Liver (tissue), 9 donors: ENCODE measurements around the gene DUSP9. TPM values are rescaled to one million over a fixed set of nuclear protein-coding genes. Genes with fewer than 3 reads are reported as not detected.

ENCODE experiments used
- DNase-seq: peaks from one replicate; pipeline ENCODE4 v3.0.0-alpha.2; 2017; ENCODE audit warnings: low spot score
- H3K27ac ChIP-seq, 2 donors: one replicate each; pipeline ENCODE4 v1.7.0; 2013; ENCODE audit warnings: inconsistent platforms in 2 of 2, low read length in 2 of 2, control low read depth in 1 of 2, low read depth in 1 of 2, mild to moderate bottlenecking in 1 of 2
- H3K27me3 ChIP-seq, 4 donors: one replicate each; pipeline versions ENCODE4 v1.6.1 to v1.7.0; 2013; ENCODE audit warnings: low read length in 3 of 4, inconsistent platforms in 1 of 4, mild to moderate bottlenecking in 1 of 4, moderate library complexity in 1 of 4; ENCODE audit not compliant: control insufficient read depth in 4 of 4, insufficient read depth in 4 of 4
- H3K36me3 ChIP-seq, 4 donors: one replicate each; pipeline versions ENCODE4 v1.6.1 to v1.7.0; 2013; ENCODE audit warnings: low read length in 3 of 4, mild to moderate bottlenecking in 3 of 4, low read depth in 1 of 4, moderate library complexity in 1 of 4; ENCODE audit not compliant: control insufficient read depth in 4 of 4, insufficient read depth in 3 of 4
- H3K4me1 ChIP-seq, 4 donors: one replicate each; pipeline versions ENCODE4 v1.6.1 to v1.7.0; 2013; ENCODE audit warnings: low read length in 3 of 4, mild to moderate bottlenecking in 3 of 4, moderate library complexity in 1 of 4; ENCODE audit not compliant: control insufficient read depth in 4 of 4, insufficient read depth in 4 of 4
- H3K4me3 ChIP-seq, 3 donors: one replicate each; pipeline versions ENCODE4 v1.6.1 to v1.7.0; 2013; ENCODE audit warnings: low read length in 3 of 3, control low read depth in 1 of 3, low read depth in 1 of 3, mild to moderate bottlenecking in 1 of 3
- H3K9ac ChIP-seq, 2 donors: one replicate each; pipeline ENCODE4 v1.7.0; 2013; ENCODE audit warnings: low read length in 2 of 2, mild to moderate bottlenecking in 2 of 2, moderate library complexity in 2 of 2, control low read depth in 1 of 2, low read depth in 1 of 2
- H3K9me3 ChIP-seq, 4 donors: one replicate each; pipeline versions ENCODE4 v1.6.1 to v1.7.0; 2013; ENCODE audit warnings: low read length in 3 of 4; ENCODE audit not compliant: control insufficient read depth in 4 of 4
- EGR1 ChIP-seq, 2 donors: IDR thresholded peaks; 2 replicates each; pipeline ENCODE4 v1.6.1; 2016 to 2018; ENCODE audit warnings: antibody characterized with exemption in 2 of 2, low read depth in 2 of 2
- FOXA1 ChIP-seq: IDR thresholded peaks from 2 replicates; pipeline ENCODE4 v1.6.1; 2016; ENCODE audit warnings: antibody characterized with exemption
- FOXA2 ChIP-seq: IDR thresholded peaks from 2 replicates; pipeline ENCODE4 v1.6.1; 2016; ENCODE audit warnings: antibody characterized with exemption
- GABPA ChIP-seq, 2 donors: IDR thresholded peaks in 1 of 2; conservative IDR thresholded peaks in 1 of 2; 2 replicates each; pipeline ENCODE4 v1.6.1; 2016; ENCODE audit warnings: antibody characterized with exemption in 2 of 2, mild to moderate bottlenecking in 1 of 2, moderate library complexity in 1 of 2
- HNF4A ChIP-seq, 2 donors: conservative IDR thresholded peaks; 2 replicates each; pipeline ENCODE4 v1.6.1; 2016; ENCODE audit warnings: antibody characterized with exemption in 2 of 2, mild to moderate bottlenecking in 2 of 2
- HNF4G ChIP-seq: IDR thresholded peaks from 2 replicates; pipeline ENCODE4 v1.6.1; 2016; ENCODE audit warnings: antibody characterized with exemption
- JUND ChIP-seq, 2 donors: IDR thresholded peaks; 2 replicates each; pipeline ENCODE4 v1.6.1; 2016; ENCODE audit warnings: antibody characterized with exemption in 2 of 2
- NR2F2 ChIP-seq: IDR thresholded peaks from 2 replicates; pipeline ENCODE4 v1.6.1; 2016; ENCODE audit warnings: antibody characterized with exemption
- RAD21 ChIP-seq, 2 donors: IDR thresholded peaks; 2 replicates each; pipeline ENCODE4 v1.6.1; 2016; ENCODE audit warnings: antibody characterized with exemption in 2 of 2, mild to moderate bottlenecking in 2 of 2
- RXRA ChIP-seq, 2 donors: IDR thresholded peaks; 2 replicates each; pipeline ENCODE4 v1.6.1; 2017 to 2018; ENCODE audit warnings: antibody characterized with exemption in 2 of 2, mild to moderate bottlenecking in 1 of 2
- SP1 ChIP-seq: IDR thresholded peaks from 2 replicates; pipeline ENCODE4 v1.6.1; 2018; ENCODE audit warnings: antibody characterized with exemption, mild to moderate bottlenecking
- TAF1 ChIP-seq: conservative IDR thresholded peaks from 2 replicates; pipeline ENCODE4 v1.6.1; 2016; ENCODE audit warnings: antibody characterized with exemption, mild to moderate bottlenecking
- YY1 ChIP-seq: IDR thresholded peaks from 2 replicates; pipeline ENCODE4 v1.6.1; 2016; ENCODE audit warnings: antibody characterized with exemption, mild to moderate bottlenecking
- WGBS: extraction: QIAGEN DNeasy Blood & Tissue Kit; methylation state at CpG from one replicate; pipeline ENCODE4 v1.1.7; 2013; 5-methylcytosine and 5-hydroxymethylcytosine counted together
- polyA plus RNA-seq, 2 donors: library from polyadenylated mRNA; stranded (reverse) in 1 of 2; unstranded in 1 of 2; fragments of 200-250 nt in 1 of 2; fragments of >200 nt in 1 of 2; fragmentation: Nextera tagmentation in 1 of 2; extraction: Ambion mirVana in 1 of 2; gene quantifications; one replicate each; pipeline versions ENCODE4 v1.2.1 to v1.2.3, GENCODE V29; 2013 to 2015
- total RNA-seq, 2 donors: library from RNA; depleted of rRNA; stranded (reverse); fragments of >200 nt; gene quantifications; one replicate each; pipeline ENCODE4 v1.2.3, GENCODE V29; 2014
- TF ChIP-seq, protein P1 (sequence below): fragments of 150-350 bp; IDR thresholded peaks from 2 replicates; pipeline ENCODE4 v1.5.1; 2017; ENCODE audit warnings: improper control_type of control experiment, low read depth, low read length; ENCODE audit not compliant: missing input control
- TF ChIP-seq, protein P2 (sequence below): IDR thresholded peaks from 2 replicates; pipeline ENCODE4 v1.6.1; 2016; ENCODE audit warnings: antibody characterized with exemption
- TF ChIP-seq, protein P3 (sequence below): IDR thresholded peaks from 2 replicates; pipeline ENCODE4 v1.6.1; 2016; ENCODE audit warnings: antibody characterized with exemption, mild to moderate bottlenecking
- TF ChIP-seq, protein P4 (sequence below): IDR thresholded peaks from 2 replicates; pipeline ENCODE4 v1.6.1; 2016; ENCODE audit warnings: antibody characterized with exemption
- TF ChIP-seq, protein P5 (sequence below): IDR thresholded peaks from 2 replicates; pipeline ENCODE4 v1.6.1; 2016; ENCODE audit warnings: antibody characterized with exemption
- donor health status: healthy.
- donor health status: healthy.
- donor health status: healthy.
- donor health status: healthy.
- donor health status: healthy.

DUSP9 gene
- total and polyA plus RNA-seq, 4 donors = 0.42 to 164 (median 1.4) TPM

DNA sequence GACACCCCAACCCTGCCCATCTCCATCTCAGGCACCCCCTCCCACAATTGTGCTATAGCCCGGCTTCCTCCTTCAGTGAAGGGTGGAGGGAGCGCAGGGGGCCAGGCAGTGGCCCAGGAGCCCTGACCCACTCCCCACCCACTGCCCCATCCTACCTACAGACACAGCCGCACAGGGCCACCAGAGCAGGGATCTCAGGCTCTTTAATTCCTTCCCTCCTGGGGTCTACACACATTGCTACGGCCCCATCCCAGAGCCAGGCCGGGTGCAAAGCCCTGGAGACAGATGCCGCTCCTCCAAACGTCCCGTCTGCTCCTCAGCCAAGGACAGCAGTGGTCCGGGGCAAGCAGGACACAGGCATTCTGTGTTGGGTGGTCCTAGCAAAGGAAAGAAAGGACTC lies 12.8 kb upstream of the DUSP9 start:
- TF ChIP-seq YY1 (no peak), FOXA1 (no peak), TAF1 (no peak), NR2F2 (no peak), GABPA (IDR thresholded peaks at IDR 0.05 in 1 of 2, conservative IDR thresholded peaks at IDR 0.05 in 1 of 2) (no peak), RXRA (IDR thresholded peaks at IDR 0.05) (no peak), JUND (IDR thresholded peaks at IDR 0.05) (no peak), HNF4A (conservative IDR thresholded peaks at IDR 0.05) (no peak), EGR1 (IDR thresholded peaks at IDR 0.05; ENCODE audit: low read depth in 2 of 2) (no peak), FOXA2 (no peak), RAD21 (IDR thresholded peaks at IDR 0.05) (no peak), SP1 (no peak), HNF4G (no peak)
- TF ChIP-seq, protein P1, sequence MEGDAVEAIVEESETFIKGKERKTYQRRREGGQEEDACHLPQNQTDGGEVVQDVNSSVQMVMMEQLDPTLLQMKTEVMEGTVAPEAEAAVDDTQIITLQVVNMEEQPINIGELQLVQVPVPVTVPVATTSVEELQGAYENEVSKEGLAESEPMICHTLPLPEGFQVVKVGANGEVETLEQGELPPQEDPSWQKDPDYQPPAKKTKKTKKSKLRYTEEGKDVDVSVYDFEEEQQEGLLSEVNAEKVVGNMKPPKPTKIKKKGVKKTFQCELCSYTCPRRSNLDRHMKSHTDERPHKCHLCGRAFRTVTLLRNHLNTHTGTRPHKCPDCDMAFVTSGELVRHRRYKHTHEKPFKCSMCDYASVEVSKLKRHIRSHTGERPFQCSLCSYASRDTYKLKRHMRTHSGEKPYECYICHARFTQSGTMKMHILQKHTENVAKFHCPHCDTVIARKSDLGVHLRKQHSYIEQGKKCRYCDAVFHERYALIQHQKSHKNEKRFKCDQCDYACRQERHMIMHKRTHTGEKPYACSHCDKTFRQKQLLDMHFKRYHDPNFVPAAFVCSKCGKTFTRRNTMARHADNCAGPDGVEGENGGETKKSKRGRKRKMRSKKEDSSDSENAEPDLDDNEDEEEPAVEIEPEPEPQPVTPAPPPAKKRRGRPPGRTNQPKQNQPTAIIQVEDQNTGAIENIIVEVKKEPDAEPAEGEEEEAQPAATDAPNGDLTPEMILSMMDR = no peak
- TF ChIP-seq, protein P2, sequence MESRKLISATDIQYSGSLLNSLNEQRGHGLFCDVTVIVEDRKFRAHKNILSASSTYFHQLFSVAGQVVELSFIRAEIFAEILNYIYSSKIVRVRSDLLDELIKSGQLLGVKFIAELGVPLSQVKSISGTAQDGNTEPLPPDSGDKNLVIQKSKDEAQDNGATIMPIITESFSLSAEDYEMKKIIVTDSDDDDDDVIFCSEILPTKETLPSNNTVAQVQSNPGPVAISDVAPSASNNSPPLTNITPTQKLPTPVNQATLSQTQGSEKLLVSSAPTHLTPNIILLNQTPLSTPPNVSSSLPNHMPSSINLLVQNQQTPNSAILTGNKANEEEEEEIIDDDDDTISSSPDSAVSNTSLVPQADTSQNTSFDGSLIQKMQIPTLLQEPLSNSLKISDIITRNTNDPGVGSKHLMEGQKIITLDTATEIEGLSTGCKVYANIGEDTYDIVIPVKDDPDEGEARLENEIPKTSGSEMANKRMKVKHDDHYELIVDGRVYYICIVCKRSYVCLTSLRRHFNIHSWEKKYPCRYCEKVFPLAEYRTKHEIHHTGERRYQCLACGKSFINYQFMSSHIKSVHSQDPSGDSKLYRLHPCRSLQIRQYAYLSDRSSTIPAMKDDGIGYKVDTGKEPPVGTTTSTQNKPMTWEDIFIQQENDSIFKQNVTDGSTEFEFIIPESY = no peak
- TF ChIP-seq, protein P3, sequence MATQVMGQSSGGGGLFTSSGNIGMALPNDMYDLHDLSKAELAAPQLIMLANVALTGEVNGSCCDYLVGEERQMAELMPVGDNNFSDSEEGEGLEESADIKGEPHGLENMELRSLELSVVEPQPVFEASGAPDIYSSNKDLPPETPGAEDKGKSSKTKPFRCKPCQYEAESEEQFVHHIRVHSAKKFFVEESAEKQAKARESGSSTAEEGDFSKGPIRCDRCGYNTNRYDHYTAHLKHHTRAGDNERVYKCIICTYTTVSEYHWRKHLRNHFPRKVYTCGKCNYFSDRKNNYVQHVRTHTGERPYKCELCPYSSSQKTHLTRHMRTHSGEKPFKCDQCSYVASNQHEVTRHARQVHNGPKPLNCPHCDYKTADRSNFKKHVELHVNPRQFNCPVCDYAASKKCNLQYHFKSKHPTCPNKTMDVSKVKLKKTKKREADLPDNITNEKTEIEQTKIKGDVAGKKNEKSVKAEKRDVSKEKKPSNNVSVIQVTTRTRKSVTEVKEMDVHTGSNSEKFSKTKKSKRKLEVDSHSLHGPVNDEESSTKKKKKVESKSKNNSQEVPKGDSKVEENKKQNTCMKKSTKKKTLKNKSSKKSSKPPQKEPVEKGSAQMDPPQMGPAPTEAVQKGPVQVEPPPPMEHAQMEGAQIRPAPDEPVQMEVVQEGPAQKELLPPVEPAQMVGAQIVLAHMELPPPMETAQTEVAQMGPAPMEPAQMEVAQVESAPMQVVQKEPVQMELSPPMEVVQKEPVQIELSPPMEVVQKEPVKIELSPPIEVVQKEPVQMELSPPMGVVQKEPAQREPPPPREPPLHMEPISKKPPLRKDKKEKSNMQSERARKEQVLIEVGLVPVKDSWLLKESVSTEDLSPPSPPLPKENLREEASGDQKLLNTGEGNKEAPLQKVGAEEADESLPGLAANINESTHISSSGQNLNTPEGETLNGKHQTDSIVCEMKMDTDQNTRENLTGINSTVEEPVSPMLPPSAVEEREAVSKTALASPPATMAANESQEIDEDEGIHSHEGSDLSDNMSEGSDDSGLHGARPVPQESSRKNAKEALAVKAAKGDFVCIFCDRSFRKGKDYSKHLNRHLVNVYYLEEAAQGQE = no peak
- TF ChIP-seq, protein P4, sequence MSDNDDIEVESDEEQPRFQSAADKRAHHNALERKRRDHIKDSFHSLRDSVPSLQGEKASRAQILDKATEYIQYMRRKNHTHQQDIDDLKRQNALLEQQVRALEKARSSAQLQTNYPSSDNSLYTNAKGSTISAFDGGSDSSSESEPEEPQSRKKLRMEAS = no peak
- Histone ChIP-seq H3K9ac (no peak overlapping the region), H3K27ac (no peak overlapping the region), H3K4me1 (no peaks in the 10 kb centered on the region), H3K27me3 (no peaks in the 10 kb centered on the region), H3K9me3 (no peaks in the 10 kb centered on the region), H3K4me3 (no peak overlapping the region), H3K36me3 (no peaks in the 10 kb centered on the region)
- no peak for DNase-seq
- 85% methylated on average over 9 of the region's 9 CpGs for WGBS

DNA sequence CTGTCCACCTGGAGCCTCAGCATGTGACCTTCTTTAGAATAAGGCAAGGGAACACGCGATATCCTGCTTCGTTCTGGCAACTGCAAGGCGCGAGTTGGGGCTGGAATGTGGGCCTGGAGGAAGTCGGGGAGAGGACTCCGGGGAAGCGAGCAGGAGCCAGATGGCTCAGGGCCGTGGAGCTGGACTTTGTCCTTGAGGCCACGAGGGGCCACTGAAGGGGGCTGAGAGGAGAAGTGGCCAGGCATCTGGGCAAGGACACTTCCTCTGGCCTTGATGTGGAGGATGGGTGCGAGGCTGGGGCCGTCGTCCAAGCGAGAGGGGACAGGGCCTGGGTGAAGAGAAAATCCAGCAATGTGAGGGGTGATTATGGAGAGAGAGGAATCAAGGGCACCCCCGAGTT lies 12.2 kb upstream of the DUSP9 start:
- Histone ChIP-seq H3K9me3 (no peaks in the 10 kb centered on the region), H3K4me1 (no peaks in the 10 kb centered on the region), H3K9ac (no peak overlapping the region), H3K27me3 (no peaks in the 10 kb centered on the region), H3K4me3 (no peak overlapping the region), H3K27ac (no peak overlapping the region), H3K36me3 (no peaks in the 10 kb centered on the region)
- WGBS = 50% methylated on average over 15 of the region's 15 CpGs
- no peak for DNase-seq
- TF ChIP-seq HNF4A (conservative IDR thresholded peaks at IDR 0.05) (peak in 1 of 2 donors; percentile 24), RXRA (IDR thresholded peaks at IDR 0.05) (no peak)
- TF ChIP-seq, protein P5, sequence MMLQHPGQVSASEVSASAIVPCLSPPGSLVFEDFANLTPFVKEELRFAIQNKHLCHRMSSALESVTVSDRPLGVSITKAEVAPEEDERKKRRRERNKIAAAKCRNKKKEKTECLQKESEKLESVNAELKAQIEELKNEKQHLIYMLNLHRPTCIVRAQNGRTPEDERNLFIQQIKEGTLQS = no peak
